VCaP (cell line): Measurements from ENCODE around the gene KIAA1549.

Source experiments
- H3K27ac ChIP-seq: fragments of 450-650 bp; 2 replicates; pipeline ENCODE4 v1.5.1; 2017
- CTCF ChIP-seq: fragments of 450-650 bp; conservative IDR thresholded peaks from 2 replicates; pipeline ENCODE4 v1.5.1; 2017; ENCODE audit warnings: mild to moderate bottlenecking, moderate library complexity

Gene KIAA1549

GRCh38 chr7:138848056-138848980 is 132.9 kb downstream of the KIAA1549 start:
- TF ChIP-seq CTCF, result no peak

GRCh38 chr7:138845711-138846110 is 135.5 kb downstream of the KIAA1549 start:
- H3K27ac ChIP-seq, result no peak overlapping the region
- TF ChIP-seq CTCF, result no peak

More at GRCh38 chr7:138848056-138848980, 132.9 kb downstream of the KIAA1549 start:
- H3K27ac ChIP-seq, result no peak overlapping the region

- no peak for TF ChIP-seq CTCF
- no peak overlapping the region for H3K27ac ChIP-seq
These were observed 137.3 kb downstream of the KIAA1549 start for GRCh38 chr7:138843632-138844580.

- no peak overlapping the region for H3K27ac ChIP-seq
These were observed 139.1 kb downstream of the KIAA1549 start for GRCh38 chr7:138842111-138842510.

GRCh38 chr7:138838166-138838565 is 143.0 kb downstream of the KIAA1549 start:
- TF ChIP-seq CTCF, result no peak
- no peak overlapping the region for H3K27ac ChIP-seq

More at GRCh38 chr7:138842111-138842510, 139.1 kb downstream of the KIAA1549 start:
- TF ChIP-seq CTCF, result no peak

GRCh38 chr7:138837627-138838026 is 143.6 kb downstream of the KIAA1549 start:
- H3K27ac ChIP-seq, result no peak overlapping the region
- TF ChIP-seq CTCF, result no peak

GRCh38 chr7:138835087-138835486 is 146.1 kb downstream of the KIAA1549 start:
- no peak overlapping the region for H3K27ac ChIP-seq
- TF ChIP-seq CTCF, result no peak
